Psoas muscle (tissue), 8 donors: ENCODE data around the gene GLIPR2. TPM values are rescaled to one million over a fixed set of nuclear protein-coding genes. Genes with fewer than 3 reads are reported as not detected.

ENCODE experiments used
- ATAC-seq, 4 donors: fragments of 200-7000 bp; cut with Tn5 transposase; one replicate each; pipeline ENCODE4 v1.9.1; 2020; ENCODE audit warnings: moderate library complexity in 3 of 4, mild to moderate bottlenecking in 2 of 4
- DNase-seq, 2 donors: peaks; one replicate each; pipeline ENCODE4 v3.0.0-alpha.2; 2020
- H3K27ac ChIP-seq: fragments of 200-600 bp; one replicate; pipeline ENCODE4 v1.8.0; 2022
- H3K27me3 ChIP-seq, 3 donors: fragments of 200-600 bp in 1 of 3; one replicate each; pipeline versions ENCODE4 v1.6.1 to v1.8.0; 2013 to 2022; ENCODE audit warnings: low read length in 2 of 3, mild to moderate bottlenecking in 2 of 3, moderate library complexity in 1 of 3; ENCODE audit not compliant: insufficient read depth in 3 of 3
- H3K36me3 ChIP-seq, 2 donors: fragments of 200-600 bp in 1 of 2; one replicate each; pipeline versions ENCODE4 v1.6.1 to v1.8.0; 2013 to 2022; ENCODE audit warnings: low read depth in 1 of 2, mild to moderate bottlenecking in 1 of 2, moderate library complexity in 1 of 2; ENCODE audit not compliant: insufficient read depth in 1 of 2
- H3K4me1 ChIP-seq: fragments of 200-600 bp; one replicate; pipeline ENCODE4 v1.8.0; 2022
- H3K4me3 ChIP-seq: fragments of 200-600 bp; one replicate; pipeline ENCODE4 v1.8.0; 2022; ENCODE audit warnings: mild to moderate bottlenecking
- H3K9me3 ChIP-seq: fragments of 200-600 bp; one replicate; pipeline ENCODE4 v1.8.0; 2022
- WGBS, 3 donors: extraction: QIAGEN DNeasy Blood & Tissue Kit; methylation state at CpG; one replicate each; pipeline versions ENCODE4 v1.1.6 to v1.1.7; 2013; 5-methylcytosine and 5-hydroxymethylcytosine counted together
- intact Hi-C, 2 donors: fragments of 100-400 bp; cut with DNase I; formaldehyde crosslinking; loops; one replicate each; pipeline versions ENCODE4 v1.11.0 to v1.14.2; 2022
- polyA plus RNA-seq, 3 donors: library from polyadenylated mRNA; stranded (reverse); fragments of 200-250 nt; gene quantifications; one replicate each; pipeline ENCODE4 v1.2.3, GENCODE V29; 2013
- total RNA-seq, 4 donors: library from RNA; stranded (reverse); fragmentation: NEBNext Ultra II Directional in 2 of 4; extraction: Animal tissue kit (Norgen Biotek cat#: 25700) in 2 of 4; gene quantifications; one replicate each; pipeline versions ENCODE4 v1.2.1 to v1.2.4, GENCODE V29; 2021 to 2023
- TF ChIP-seq, protein P1 (sequence below): fragments of 200-600 bp; IDR thresholded peaks from one replicate; pipeline ENCODE4 v1.8.0; 2022; ENCODE audit warnings: antibody characterized with exemption
- donor health status: healthy with polysubstance abuse.
- donor health status: DM: no; HTN: no; CAD: no; lungs with moderate emphysema.
- donor health status: Bipolar disorder and iron deficiency.
- donor health status: healthy.
- donor health status: DM: yes; HTN: yes; CAD: no.
- donor health status: DM: no; HTN: no; CAD: no.
- donor health status: DM: no; HTN: no; CAD: no.
- donor health status: DM: yes; HTN: yes; CAD: no.

GLIPR2 gene
- total and polyA plus RNA-seq, 7 donors: 2.5 to 6.5 (median 3.6) TPM

DNA sequence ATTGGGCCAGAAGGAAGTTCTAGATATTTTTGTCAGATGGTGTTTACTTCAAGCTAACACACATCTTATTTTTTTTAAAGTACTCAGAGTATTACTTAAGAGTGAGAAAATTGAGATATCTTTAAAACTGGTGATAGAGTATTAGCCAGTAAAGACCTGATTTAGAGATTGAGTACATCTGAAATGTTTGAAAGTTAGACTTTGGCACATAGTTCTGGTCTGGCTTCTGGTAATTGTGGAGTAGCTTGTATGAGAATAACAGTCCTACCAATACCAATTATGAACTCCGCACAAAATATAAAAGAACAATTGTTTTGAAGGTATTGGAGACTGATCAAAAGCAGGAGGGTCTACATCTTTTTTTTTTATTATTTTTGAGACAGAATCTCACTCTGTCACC, 44.5 kb upstream of the GLIPR2 start:
- peak overlapping the region; percentile 14 for H3K27ac ChIP-seq
- TF ChIP-seq, protein P1, sequence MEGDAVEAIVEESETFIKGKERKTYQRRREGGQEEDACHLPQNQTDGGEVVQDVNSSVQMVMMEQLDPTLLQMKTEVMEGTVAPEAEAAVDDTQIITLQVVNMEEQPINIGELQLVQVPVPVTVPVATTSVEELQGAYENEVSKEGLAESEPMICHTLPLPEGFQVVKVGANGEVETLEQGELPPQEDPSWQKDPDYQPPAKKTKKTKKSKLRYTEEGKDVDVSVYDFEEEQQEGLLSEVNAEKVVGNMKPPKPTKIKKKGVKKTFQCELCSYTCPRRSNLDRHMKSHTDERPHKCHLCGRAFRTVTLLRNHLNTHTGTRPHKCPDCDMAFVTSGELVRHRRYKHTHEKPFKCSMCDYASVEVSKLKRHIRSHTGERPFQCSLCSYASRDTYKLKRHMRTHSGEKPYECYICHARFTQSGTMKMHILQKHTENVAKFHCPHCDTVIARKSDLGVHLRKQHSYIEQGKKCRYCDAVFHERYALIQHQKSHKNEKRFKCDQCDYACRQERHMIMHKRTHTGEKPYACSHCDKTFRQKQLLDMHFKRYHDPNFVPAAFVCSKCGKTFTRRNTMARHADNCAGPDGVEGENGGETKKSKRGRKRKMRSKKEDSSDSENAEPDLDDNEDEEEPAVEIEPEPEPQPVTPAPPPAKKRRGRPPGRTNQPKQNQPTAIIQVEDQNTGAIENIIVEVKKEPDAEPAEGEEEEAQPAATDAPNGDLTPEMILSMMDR: no peak
- intact Hi-C loops: no loop called here
- ATAC-seq (no peak), DNase-seq (no peak)
- H3K9me3 ChIP-seq: no peaks in the 10 kb centered on the region
- H3K4me3 ChIP-seq: no peak overlapping the region
- peaks cover 6% of the 10 kb centered on the region for H3K4me1 ChIP-seq
- H3K36me3 ChIP-seq: no peaks in the 10 kb centered on the region
- no peaks in the 10 kb centered on the region for H3K27me3 ChIP-seq
- WGBS, 3 donors: 74 to 89% (median 85%) methylated on average over 1 of the region's 1 CpG

DNA sequence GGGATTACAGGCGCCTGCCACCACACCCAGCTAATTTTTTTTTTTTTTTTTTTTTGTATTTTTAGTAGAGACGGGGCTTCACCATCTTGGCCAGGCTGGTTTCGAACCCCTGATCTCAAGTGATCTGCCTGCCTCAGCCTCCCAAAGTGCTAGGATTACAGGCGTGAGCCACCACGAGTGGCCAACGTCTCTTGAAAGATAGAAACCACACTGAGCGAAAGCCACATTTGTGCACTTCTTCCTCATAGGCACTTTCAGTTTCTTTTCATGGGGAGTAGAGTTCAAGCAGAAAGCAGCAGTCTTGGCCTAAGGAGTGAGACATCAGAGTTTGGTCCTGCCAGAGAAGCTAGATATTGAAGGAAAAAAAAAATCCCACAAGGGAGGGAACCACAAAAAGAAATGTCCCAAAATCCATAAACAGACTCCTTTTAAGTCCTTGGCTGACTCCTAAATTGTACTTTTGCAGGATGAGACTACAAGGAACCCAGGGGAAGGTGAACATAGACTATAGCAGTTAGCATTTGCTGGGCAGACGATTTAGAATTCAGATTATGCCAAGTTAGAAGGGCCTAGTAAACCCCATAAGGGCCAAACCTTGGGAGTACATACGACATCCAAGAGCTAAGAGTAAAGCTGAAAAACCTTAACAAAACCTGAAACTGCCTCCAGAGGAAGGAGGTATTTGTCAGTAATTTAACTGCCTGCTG, 43.9 kb upstream of the GLIPR2 start:
- H3K36me3 ChIP-seq: no peaks in the 10 kb centered on the region
- TF ChIP-seq, protein P1: no peak
- ATAC-seq: no peak
- peak overlapping the region; percentile 14 for H3K27ac ChIP-seq
- DNase-seq: no peak
- peaks cover 6% of the 10 kb centered on the region for H3K4me1 ChIP-seq
- intact Hi-C loops: no loop called here
- no peaks in the 10 kb centered on the region for H3K27me3 ChIP-seq
- H3K9me3 ChIP-seq: no peaks in the 10 kb centered on the region
- no peak overlapping the region for H3K4me3 ChIP-seq
- 88 to 93% (median 91%) methylated on average over 9 of the region's 9 CpGs for WGBS, 3 donors

DNA sequence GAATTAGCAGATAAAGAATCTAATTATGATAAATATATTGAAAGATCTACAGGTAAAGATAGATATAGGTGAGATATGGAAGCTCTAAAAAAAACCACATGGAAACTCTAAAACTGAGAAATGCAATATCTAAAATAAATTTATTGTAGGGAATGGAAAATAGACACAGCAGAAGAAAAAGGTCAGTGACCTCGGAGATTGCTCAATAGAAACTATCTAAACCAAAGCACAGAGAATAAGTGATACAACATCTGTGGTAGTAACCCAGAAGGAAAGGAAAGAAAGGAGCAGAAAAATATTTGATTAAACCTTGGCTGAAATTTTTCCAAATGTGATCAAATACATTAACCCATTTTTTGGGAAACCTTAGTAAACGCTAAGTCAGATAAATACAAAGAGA, 43.1 kb upstream of the GLIPR2 start:
- no peak overlapping the region for H3K27ac ChIP-seq
- WGBS, 3 donors: 86 to 93% (median 90%) methylated on average over 2 of the region's 2 CpGs
- H3K4me1 ChIP-seq: peaks cover 6% of the 10 kb centered on the region
- TF ChIP-seq, protein P1: no peak
- no peaks in the 10 kb centered on the region for H3K27me3 ChIP-seq
- no peaks in the 10 kb centered on the region for H3K36me3 ChIP-seq
- ATAC-seq: no peak
- DNase-seq: no peak
- H3K4me3 ChIP-seq: no peak overlapping the region
- intact Hi-C loops: no loop called here
- H3K9me3 ChIP-seq: no peaks in the 10 kb centered on the region

DNA sequence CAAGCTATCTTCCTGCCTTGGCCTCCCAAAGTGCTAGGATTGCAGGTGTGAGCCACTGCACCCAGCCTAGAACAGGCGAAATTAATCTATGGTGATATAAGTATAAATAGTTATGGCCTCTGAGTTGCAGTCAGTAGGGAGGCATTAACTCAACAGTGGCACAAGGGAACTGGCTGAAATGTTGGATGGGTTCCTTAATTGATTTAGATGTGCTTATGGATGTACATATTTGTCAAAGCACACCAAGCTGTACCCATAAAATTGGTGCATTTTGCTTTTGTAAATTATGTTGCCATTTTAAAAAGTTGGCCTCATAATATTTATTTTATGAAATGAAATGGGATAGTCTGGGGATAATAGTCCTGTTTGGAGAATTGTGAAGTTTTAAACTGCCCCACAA, 36.8 kb upstream of the GLIPR2 start:
- 76 to 86% (median 80%) methylated on average over 1 of the region's 1 CpG for WGBS, 3 donors
- intact Hi-C loops: loop anchor here (5.0 kb wide), 2 partner anchors 63 to 228 kb away; no protein-coding TSS in a partner anchor
- Histone ChIP-seq H3K4me1 (no peaks in the 10 kb centered on the region), H3K27ac (no peak overlapping the region), H3K27me3 (no peaks in the 10 kb centered on the region), H3K9me3 (no peaks in the 10 kb centered on the region), H3K36me3 (no peaks in the 10 kb centered on the region), H3K4me3 (no peak overlapping the region)
- ATAC-seq: no peak
- DNase-seq: no peak
- TF ChIP-seq, protein P1: no peak

DNA sequence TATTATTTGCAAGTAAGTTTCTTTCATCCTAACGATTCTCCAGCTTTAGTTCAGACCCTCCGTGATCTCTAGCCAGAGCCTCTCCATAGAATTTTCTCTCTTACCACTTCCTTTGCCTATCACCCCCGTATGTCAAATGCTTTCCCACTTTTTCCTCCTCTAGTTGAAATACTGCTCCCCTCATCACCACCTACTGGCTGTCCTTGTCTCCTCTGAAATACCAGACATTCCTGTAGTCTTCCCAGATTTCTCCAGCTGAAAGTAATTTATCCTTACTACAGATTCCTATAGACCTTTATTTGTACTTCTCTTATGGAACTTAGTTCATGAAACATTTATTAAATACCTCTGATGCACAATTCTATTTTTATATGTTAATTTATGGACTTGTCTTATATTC, 36.0 kb upstream of the GLIPR2 start:
- no peaks in the 10 kb centered on the region for H3K36me3 ChIP-seq
- TF ChIP-seq, protein P1: no peak
- no peaks in the 10 kb centered on the region for H3K9me3 ChIP-seq
- 58 to 63% (median 59%) methylated on average over 3 of the region's 3 CpGs for WGBS, 3 donors
- H3K27ac ChIP-seq: no peak overlapping the region
- H3K4me1 ChIP-seq: no peaks in the 10 kb centered on the region
- no peak overlapping the region for H3K4me3 ChIP-seq
- ATAC-seq: no peak
- DNase-seq: no peak
- no peaks in the 10 kb centered on the region for H3K27me3 ChIP-seq
- intact Hi-C loops: loop anchor here (5.0 kb wide), 2 partner anchors 62 to 227 kb away; no protein-coding TSS in a partner anchor
